Upper lobe of right lung (tissue), 1 donor: ENCODE measurements around the gene RREB1. TPM values are rescaled to one million over a fixed set of nuclear protein-coding genes. Genes with fewer than 3 reads are reported as not detected.

Experiments used
- ATAC-seq: fragments of 200-7000 bp; cut with Tn5 transposase; one replicate; pipeline ENCODE4 v1.9.1; 2020; ENCODE audit warnings: mild to moderate bottlenecking, moderate library complexity
- DNase-seq: peaks from one replicate; pipeline ENCODE4 v3.0.0-alpha.2; 2020
- H3K27ac ChIP-seq: fragments of 200-600 bp; one replicate; pipeline ENCODE4 v1.8.0; 2022
- H3K27me3 ChIP-seq: fragments of 200-600 bp; one replicate; pipeline ENCODE4 v1.8.0; 2022; ENCODE audit warnings: mild to moderate bottlenecking
- H3K36me3 ChIP-seq: fragments of 200-600 bp; one replicate; pipeline ENCODE4 v1.8.0; 2022
- H3K4me1 ChIP-seq: fragments of 200-600 bp; one replicate; pipeline ENCODE4 v1.8.0; 2022
- H3K4me3 ChIP-seq: fragments of 200-600 bp; one replicate; pipeline ENCODE4 v1.8.0; 2022; ENCODE audit warnings: mild to moderate bottlenecking
- H3K9me3 ChIP-seq: fragments of 200-600 bp; one replicate; pipeline ENCODE4 v1.8.0; 2022
- CTCF ChIP-seq: fragments of 200-600 bp; IDR thresholded peaks from one replicate; pipeline ENCODE4 v1.8.0; 2022; ENCODE audit warnings: antibody characterized with exemption
- intact Hi-C: fragments of 100-400 bp; cut with DNase I; formaldehyde crosslinking; loops from one replicate; pipeline ENCODE4 v1.11.0; 2022
- total RNA-seq: library from RNA; stranded (reverse); fragmentation: NEBNext Ultra II Directional; extraction: Animal tissue kit (Norgen Biotek cat#: 25700); gene quantifications from one replicate; pipeline ENCODE4 v1.2.1, GENCODE V29; 2021
- donor health status: DM: no; HTN: yes; CAD: no; lungs with severe emphysema.

The RREB1 gene
- total RNA-seq, 1 donor from 2014 or later = 60.2 TPM

- H3K4me1 ChIP-seq = peaks cover 75% of the 10 kb centered on the region
- DNase-seq = no peak
These were observed 40.5 kb downstream of the RREB1 start for GRCh38 chr6:7148100-7148822.

GRCh38 chr6:7150381-7151064 lies 42.8 kb downstream of the RREB1 start:
- DNase-seq = no peak
- no peak for ATAC-seq
- intact Hi-C loops = no loop called here

More at GRCh38 chr6:7148100-7148822, 40.5 kb downstream of the RREB1 start:
- Histone ChIP-seq H3K4me3 (no peak overlapping the region), H3K27ac (no peak overlapping the region), H3K27me3 (no peaks in the 10 kb centered on the region), H3K9me3 (no peaks in the 10 kb centered on the region), H3K36me3 (no peaks in the 10 kb centered on the region)
- no peak for ATAC-seq
- no peak for TF ChIP-seq CTCF
- intact Hi-C loops = no loop called here

GRCh38 chr6:7151381-7151780 lies 43.6 kb downstream of the RREB1 start:
- TF ChIP-seq CTCF = no peak
- ATAC-seq = no peak
- Histone ChIP-seq H3K4me1 (peaks cover 75% of the 10 kb centered on the region), H3K9me3 (no peaks in the 10 kb centered on the region), H3K27me3 (no peaks in the 10 kb centered on the region), H3K4me3 (no peak overlapping the region), H3K27ac (peak overlapping the region; percentile 12), H3K36me3 (no peaks in the 10 kb centered on the region)
- intact Hi-C loops = no loop called here
- no peak for DNase-seq

More at GRCh38 chr6:7150381-7151064, 42.8 kb downstream of the RREB1 start:
- no peaks in the 10 kb centered on the region for H3K27me3 ChIP-seq
- no peak overlapping the region for H3K4me3 ChIP-seq
- TF ChIP-seq CTCF = no peak
- peaks cover 75% of the 10 kb centered on the region for H3K4me1 ChIP-seq
- no peaks in the 10 kb centered on the region for H3K36me3 ChIP-seq
- H3K9me3 ChIP-seq = no peaks in the 10 kb centered on the region
- peak overlapping the region; percentile 12 for H3K27ac ChIP-seq

GRCh38 chr6:7152462-7152861 lies 44.7 kb downstream of the RREB1 start:
- Histone ChIP-seq H3K4me1 (peaks cover 75% of the 10 kb centered on the region), H3K9me3 (no peaks in the 10 kb centered on the region), H3K27ac (peak overlapping the region; percentile 47), H3K36me3 (no peaks in the 10 kb centered on the region), H3K27me3 (no peaks in the 10 kb centered on the region), H3K4me3 (no peak overlapping the region)
- TF ChIP-seq CTCF = no peak
- peak; percentile 61 for ATAC-seq
- no peak for DNase-seq
- intact Hi-C loops = no loop called here

- Histone ChIP-seq H3K27me3 (no peaks in the 10 kb centered on the region), H3K27ac (peak overlapping the region; percentile 69), H3K4me1 (peaks cover 70% of the 10 kb centered on the region), H3K36me3 (no peaks in the 10 kb centered on the region), H3K9me3 (no peaks in the 10 kb centered on the region), H3K4me3 (no peak overlapping the region)
- DNase-seq (no peak), ATAC-seq (no peak)
- intact Hi-C loops = no loop called here
- TF ChIP-seq CTCF = no peak
These were observed 46.0 kb downstream of the RREB1 start for GRCh38 chr6:7153789-7154188.
